ENCODE data around the gene OR52B6.

Gene OR52B6, protein sequence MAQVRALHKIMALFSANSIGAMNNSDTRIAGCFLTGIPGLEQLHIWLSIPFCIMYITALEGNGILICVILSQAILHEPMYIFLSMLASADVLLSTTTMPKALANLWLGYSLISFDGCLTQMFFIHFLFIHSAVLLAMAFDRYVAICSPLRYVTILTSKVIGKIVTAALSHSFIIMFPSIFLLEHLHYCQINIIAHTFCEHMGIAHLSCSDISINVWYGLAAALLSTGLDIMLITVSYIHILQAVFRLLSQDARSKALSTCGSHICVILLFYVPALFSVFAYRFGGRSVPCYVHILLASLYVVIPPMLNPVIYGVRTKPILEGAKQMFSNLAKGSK

GRCh38 chr11:5580577-5580976 is at the start of gene OR52B6:
Gene OR52B6, plus strand, starts transcription at chr11:5580877. Its CDS starts 0 bp downstream, at chr11:5580877.
- no peaks in the 10 kb centered on the region for H3K4me1 ChIP-seq
- no peak for DNase-seq
- H3K27ac ChIP-seq: no peak within 1 kb of the TSS
- no peak for TF ChIP-seq CTCF (IDR thresholded peaks at IDR 0.05)
- H3K4me3 ChIP-seq: no peak within 1 kb of the TSS
- no peaks in the 10 kb centered on the region for H3K9me3 ChIP-seq
- intact Hi-C loops (cut with DNase I; ENCODE audit: low total_unique reads): no loop called here
- no peaks in the 10 kb centered on the region for H3K27me3 ChIP-seq
- H3K36me3 ChIP-seq: no peaks in the 10 kb centered on the region

DNA sequence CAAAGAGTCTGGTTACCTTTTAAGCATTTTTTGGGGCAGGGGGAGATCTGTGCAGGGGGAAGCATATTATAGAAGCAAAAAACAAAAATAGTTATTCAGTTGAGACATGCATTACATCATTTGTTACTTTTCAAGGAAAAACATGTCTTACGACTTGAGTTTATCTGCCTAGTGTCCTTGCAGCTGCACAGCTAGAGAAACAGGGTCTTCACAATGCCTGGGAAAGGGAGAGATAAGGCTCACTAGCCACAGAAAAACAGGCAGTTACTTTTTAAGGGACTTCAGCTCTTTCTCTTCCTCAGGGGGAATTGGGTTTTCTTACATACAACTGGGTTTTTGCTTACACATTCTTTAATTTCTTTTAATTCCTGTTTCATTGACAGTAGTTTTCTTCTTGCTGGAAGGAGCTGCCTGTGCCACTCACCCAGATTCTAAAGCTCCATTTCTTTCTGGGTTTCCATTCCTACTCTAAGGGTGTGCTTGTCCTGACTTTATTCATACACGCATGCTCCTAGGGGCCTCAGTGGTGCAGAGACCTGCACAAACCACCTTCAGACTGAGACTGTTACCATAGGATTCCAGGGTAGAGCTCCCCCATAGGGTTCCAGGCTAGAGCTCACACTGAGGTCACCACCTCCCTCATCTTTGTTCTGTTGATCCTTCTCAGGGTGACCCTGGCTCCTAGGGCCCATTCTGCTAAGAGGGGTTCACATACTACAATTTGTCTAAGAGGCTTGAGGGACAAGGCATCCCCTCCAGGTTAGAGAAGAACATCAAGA is 49.4 kb upstream of the OR52B6 start:
- H3K36me3 ChIP-seq: no peaks in the 10 kb centered on the region
- no peak for TF ChIP-seq CTCF (IDR thresholded peaks at IDR 0.05)
- no peak overlapping the region for H3K27ac ChIP-seq
- H3K4me3 ChIP-seq: no peak overlapping the region
- DNase-seq: no peak
- H3K9me3 ChIP-seq: no peaks in the 10 kb centered on the region
- no peaks in the 10 kb centered on the region for H3K27me3 ChIP-seq
- intact Hi-C loops (cut with DNase I; ENCODE audit: low total_unique reads): no loop called here
- no peaks in the 10 kb centered on the region for H3K4me1 ChIP-seq

- Histone ChIP-seq H3K27me3 (no peaks in the 10 kb centered on the region), H3K4me3 (no peak overlapping the region), H3K36me3 (no peaks in the 10 kb centered on the region), H3K4me1 (no peaks in the 10 kb centered on the region), H3K9me3 (no peaks in the 10 kb centered on the region), H3K27ac (no peak overlapping the region)
- no peak for TF ChIP-seq CTCF (IDR thresholded peaks at IDR 0.05)
- DNase-seq: no peak
- intact Hi-C loops (cut with DNase I; ENCODE audit: low total_unique reads): no loop called here
Measured at GRCh38 chr11:5534046-5534445, 46.6 kb upstream of the OR52B6 start.

- no peaks in the 10 kb centered on the region for H3K36me3 ChIP-seq
- intact Hi-C loops (cut with DNase I; ENCODE audit: low total_unique reads): no loop called here
- TF ChIP-seq CTCF (IDR thresholded peaks at IDR 0.05): no peak
- no peaks in the 10 kb centered on the region for H3K9me3 ChIP-seq
- H3K27me3 ChIP-seq: no peaks in the 10 kb centered on the region
- no peak for DNase-seq
- no peaks in the 10 kb centered on the region for H3K4me1 ChIP-seq
- H3K27ac ChIP-seq: no peak overlapping the region
- no peak overlapping the region for H3K4me3 ChIP-seq
Measured at GRCh38 chr11:5536482-5536881, 44.2 kb upstream of the OR52B6 start.

GRCh38 chr11:5541427-5541826 is 39.2 kb upstream of the OR52B6 start:
- TF ChIP-seq CTCF (IDR thresholded peaks at IDR 0.05): no peak
- H3K27me3 ChIP-seq: no peaks in the 10 kb centered on the region
- no peaks in the 10 kb centered on the region for H3K4me1 ChIP-seq
- intact Hi-C loops (cut with DNase I; ENCODE audit: low total_unique reads): no loop called here
- no peak for DNase-seq
- no peak overlapping the region for H3K4me3 ChIP-seq
- H3K9me3 ChIP-seq: no peaks in the 10 kb centered on the region
- H3K36me3 ChIP-seq: no peaks in the 10 kb centered on the region
- H3K27ac ChIP-seq: no peak overlapping the region
